Panc1 (cell line): ENCODE results near the gene WDR93. TPM values are rescaled to one million over a fixed set of nuclear protein-coding genes. Genes with fewer than 3 reads are reported as not detected.

Source experiments
- ATAC-seq: fragments of 200-7000 bp; cut with Tn5 transposase; 2 replicates; pipeline ENCODE4 v1.9.1; 2020; ENCODE audit warnings: mild to moderate bottlenecking, moderate library complexity
- BruUV-seq: library from RNA; stranded (reverse); fragments of 400-500 nt; replicated peaks from 2 replicates; lab custom pipeline; 2021; lab: Mats Ljungman, UMichigan
- CTCF ChIA-PET: fragments of 300-600 bp; sonication (Branson Sonifier 250); formaldehyde crosslinking; loops from one replicate; lab custom pipeline; 2022; ENCODE audit warnings: antibody characterized with exemption; lab: Charles Lee
- POLR2A ChIA-PET: fragments of 300-600 bp; sonication (Branson Sonifier 250); formaldehyde crosslinking; loops from one replicate; lab custom pipeline; 2022; ENCODE audit warnings: antibody characterized with exemption; lab: Charles Lee
- DNase-seq: peaks from one replicate; pipeline ENCODE4 v3.0.0-alpha.2; 2010; ENCODE audit warnings: low read depth, low spot score
- H3K27ac ChIP-seq: 2 replicates; pipeline ENCODE4 v1.5.1; 2011; ENCODE audit warnings: mild to moderate bottlenecking, low read length, inconsistent platforms
- H3K27me3 ChIP-seq: fragments of 200-500 bp; sonication (Bioruptor generic); 2 replicates; pipeline ENCODE4 v1.6.0; 2014; ENCODE audit warnings: low read length, inconsistent platforms; ENCODE audit not compliant: control insufficient read depth, insufficient read depth
- H3K36me3 ChIP-seq: fragments of 200-500 bp; sonication (Bioruptor generic); 2 replicates; pipeline ENCODE4 v1.5.1; 2014; ENCODE audit warnings: inconsistent platforms, mild to moderate bottlenecking, low read length, moderate library complexity; ENCODE audit not compliant: control insufficient read depth, insufficient read depth
- H3K4me1 ChIP-seq: 2 replicates; pipeline ENCODE4 v1.5.1; 2011; ENCODE audit warnings: inconsistent platforms, mild to moderate bottlenecking, low read length, moderate library complexity; ENCODE audit not compliant: control insufficient read depth, insufficient read depth
- H3K4me3 ChIP-seq, 2 experiments: 2 replicates each; pipeline ENCODE4 v1.5.1; 2011 to 2012; ENCODE audit warnings: low read depth in 2 of 2, low read length in 2 of 2, mild to moderate bottlenecking in 2 of 2, inconsistent platforms in 1 of 2, moderate library complexity in 1 of 2
- H3K9me3 ChIP-seq: fragments of 200-500 bp; sonication (Bioruptor generic); 2 replicates; pipeline ENCODE4 v1.5.1; 2014; ENCODE audit warnings: low read depth, mild to moderate bottlenecking, inconsistent platforms, low read length, moderate library complexity; ENCODE audit not compliant: control insufficient read depth, insufficient read depth
- CTCF ChIP-seq: fragments of 450-650 bp; IDR thresholded peaks from 2 replicates; pipeline ENCODE4 v1.5.1; 2017; ENCODE audit warnings: mild to moderate bottlenecking
- POLR2AphosphoS5 ChIP-seq: IDR thresholded peaks from 2 replicates; pipeline ENCODE4 v1.6.1; 2012; ENCODE audit warnings: mild to moderate bottlenecking, low read depth, low read length, moderate library complexity
- REST ChIP-seq, 2 experiments: IDR thresholded peaks; 2 replicates each; pipeline ENCODE4 v1.6.1; 2011 to 2012; ENCODE audit warnings: low read depth in 2 of 2, control low read depth in 1 of 2, low read length in 1 of 2, mild to moderate bottlenecking in 1 of 2, moderate library complexity in 1 of 2; ENCODE audit not compliant: insufficient read depth in 1 of 2
- SIN3A ChIP-seq: IDR thresholded peaks from 2 replicates; pipeline ENCODE4 v1.6.1; 2012; ENCODE audit warnings: low read depth, mild to moderate bottlenecking, low read length, moderate library complexity, borderline replicate concordance; ENCODE audit not compliant: insufficient read depth
- TCF7L2 ChIP-seq: IDR thresholded peaks from 2 replicates; pipeline ENCODE4 v1.6.1; 2011; ENCODE audit warnings: mild to moderate bottlenecking, low read depth, low read length, inconsistent platforms
- in situ Hi-C: cut with HindIII; loops from 2 replicates; pipeline ENCODE4 v1.10.0; 2016; ENCODE audit warnings: low sequenced_read_pairs, low pct_unique_long_range_greater_than_20kb
- intact Hi-C: fragments of 100-400 bp; cut with micrococcal nuclease; formaldehyde crosslinking; loops from one replicate; pipeline ENCODE4 v1.10.0; 2022; ENCODE audit not compliant: unreplicated experiment
- total RNA-seq: library from RNA; stranded (reverse); gene quantifications from one replicate; pipeline ENCODE4 v1.2.1, GENCODE V29; 2021; ENCODE audit not compliant: unreplicated experiment

The WDR93 gene
- total RNA-seq, 1 experiment from 2014 or later, result 0.18 TPM

DNA sequence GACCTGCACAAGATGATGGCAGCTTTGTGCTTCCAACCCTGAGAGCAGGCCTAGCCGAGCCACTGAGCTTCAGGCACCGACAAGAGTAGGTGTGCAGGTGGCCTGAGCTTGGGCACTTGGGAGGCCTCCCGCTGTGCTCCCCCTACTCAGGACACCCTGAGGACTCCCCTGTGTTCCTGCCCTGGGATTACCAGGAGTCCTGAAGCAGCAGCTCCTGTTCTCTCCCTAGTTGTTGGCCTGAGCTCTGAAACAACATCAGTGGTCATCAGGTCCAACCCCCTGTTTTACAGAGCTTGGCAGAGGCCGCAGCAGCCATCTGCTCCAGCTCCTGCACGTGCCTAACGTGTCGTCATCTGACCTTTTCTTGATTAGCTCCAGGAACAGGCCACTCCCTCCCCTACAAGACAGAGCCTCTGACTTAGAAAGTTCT lies 77.5 kb downstream of the WDR93 start:
- Histone ChIP-seq H3K27ac (no peak overlapping the region), H3K36me3 (no peaks in the 10 kb centered on the region), H3K4me3 (no peak overlapping the region), H3K4me1 (no peaks in the 10 kb centered on the region), H3K9me3 (no peaks in the 10 kb centered on the region), H3K27me3 (no peaks in the 10 kb centered on the region)
- POLR2A ChIA-PET, result no interaction called here
- no TSS peak for BruUV-seq
- ATAC-seq, result no peak
- CTCF ChIA-PET, result no interaction called here
- intact Hi-C loops (no loop called here), in situ Hi-C loops (no loop called here)
- DNase-seq, result no peak
- TF ChIP-seq POLR2AphosphoS5 (no peak), TCF7L2 (no peak), REST (IDR thresholded peaks at IDR 0.05; ENCODE audit: insufficient read depth in 1 of 2, low read depth in 2 of 2, low read length in 1 of 2) (no peak), CTCF (no peak), SIN3A (no peak)

DNA sequence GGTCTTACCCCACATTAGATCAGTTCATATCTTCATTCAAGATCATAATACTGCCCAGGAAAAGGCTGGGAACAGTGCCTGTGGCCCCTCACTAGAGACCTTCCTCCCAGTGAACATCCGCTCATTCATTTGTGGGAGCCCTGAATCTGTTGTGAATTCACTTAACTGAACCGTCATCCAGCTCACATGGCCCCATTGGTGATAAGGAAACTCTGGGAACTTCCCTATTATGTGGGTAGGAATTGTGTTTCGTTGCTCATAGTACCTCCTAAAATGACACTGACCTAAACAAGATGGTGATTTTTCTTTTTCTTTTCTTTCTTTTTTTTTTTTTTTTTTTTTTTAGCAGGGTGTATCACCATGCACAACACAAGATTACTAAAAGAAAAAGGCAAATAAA lies 78.8 kb downstream of the WDR93 start:
- H3K36me3 ChIP-seq, result no peaks in the 10 kb centered on the region
- intact Hi-C loops, result no loop called here
- ChIA-PET CTCF (interaction anchor here (0.6 kb wide), 1 partner anchor 347 kb away, joined by 4 read pairs; no protein-coding TSS in a partner anchor), POLR2A (no interaction called here)
- in situ Hi-C loops, result no loop called here
- no peak overlapping the region for H3K4me3 ChIP-seq
- no peaks in the 10 kb centered on the region for H3K4me1 ChIP-seq
- H3K27me3 ChIP-seq, result no peaks in the 10 kb centered on the region
- TF ChIP-seq TCF7L2 (no peak), SIN3A (no peak), CTCF (no peak), REST (IDR thresholded peaks at IDR 0.05; ENCODE audit: insufficient read depth in 1 of 2, low read depth in 2 of 2, low read length in 1 of 2) (no peak)
- ATAC-seq (no peak), DNase-seq (no peak)
- no peak overlapping the region for H3K27ac ChIP-seq
- H3K9me3 ChIP-seq, result no peaks in the 10 kb centered on the region
- no TSS peak for BruUV-seq
